Right ventricle myocardium superior (tissue), 1 donor: ENCODE measurements around the gene TRAPPC2L. TPM values are rescaled to one million over a fixed set of nuclear protein-coding genes. Genes with fewer than 3 reads are reported as not detected.
"Not testable (repeated sequence)": the region's sequence is repeated elsewhere in the genome, so short reads cannot be mapped to it uniquely, and the experiment has no call there.

Experiments
- ATAC-seq: fragments of 200-7000 bp; cut with Tn5 transposase; one replicate; pipeline ENCODE4 v1.9.1; 2020; ENCODE audit warnings: mild to moderate bottlenecking; ENCODE audit not compliant: poor library complexity
- DNase-seq: peaks from one replicate; pipeline ENCODE4 v3.0.0-alpha.2; 2020
- intact Hi-C: fragments of 100-400 bp; cut with DNase I; formaldehyde crosslinking; loops from one replicate; pipeline ENCODE4 v1.11.2; 2022
- total RNA-seq: library from RNA; stranded (reverse); fragmentation: NEBNext Ultra II Directional; extraction: Animal tissue kit (Norgen Biotek cat#: 25700); gene quantifications from one replicate; pipeline ENCODE4 v1.2.1, GENCODE V29; 2021
- donor health status: DM: no; HTN: yes; CAD: no; lungs with severe emphysema.

The TRAPPC2L gene
- total RNA-seq, 1 donor from 2014 or later, result 53.0 TPM

DNA sequence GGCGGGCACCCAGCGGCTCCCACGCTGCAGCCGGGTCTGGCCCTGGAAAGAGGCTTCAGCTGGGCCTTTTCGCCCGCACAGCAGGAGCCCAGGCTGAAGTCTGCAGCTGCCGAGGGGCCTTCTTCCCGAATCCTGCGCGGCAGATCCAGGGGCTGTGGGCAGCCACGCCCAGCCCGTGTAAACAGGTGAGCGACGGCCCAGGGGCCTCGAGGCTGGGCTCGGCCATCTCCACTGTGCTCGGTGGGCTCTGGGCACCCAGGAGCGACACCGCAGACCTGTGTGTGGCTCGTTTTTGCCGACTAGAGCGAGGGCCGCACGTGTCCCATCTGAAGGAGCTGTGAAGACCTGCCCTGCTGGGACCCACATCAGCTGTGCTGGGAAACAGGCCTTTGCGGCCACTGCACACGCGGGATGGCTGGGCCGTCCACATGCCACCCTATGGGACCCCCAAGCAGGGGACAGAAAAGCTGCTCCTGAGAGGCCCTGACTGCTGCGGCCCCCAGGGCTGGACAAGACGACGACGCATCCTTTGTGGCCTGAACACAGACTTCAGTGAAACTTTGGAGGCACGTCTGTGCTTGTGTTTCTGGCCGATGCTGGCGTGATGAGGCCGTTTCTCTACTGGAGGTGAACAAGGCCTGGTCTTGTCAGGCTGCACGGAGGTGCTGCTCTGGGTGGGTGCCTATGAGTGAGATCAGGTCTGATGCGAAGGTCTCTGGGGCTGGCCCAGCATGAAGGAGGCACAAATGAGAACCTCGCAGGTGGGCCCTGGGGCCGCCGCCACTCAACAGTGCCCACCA lies 40.0 kb upstream of the TRAPPC2L start:
- ATAC-seq (no peak), DNase-seq (no peak)
- intact Hi-C loops, result no loop called here

DNA sequence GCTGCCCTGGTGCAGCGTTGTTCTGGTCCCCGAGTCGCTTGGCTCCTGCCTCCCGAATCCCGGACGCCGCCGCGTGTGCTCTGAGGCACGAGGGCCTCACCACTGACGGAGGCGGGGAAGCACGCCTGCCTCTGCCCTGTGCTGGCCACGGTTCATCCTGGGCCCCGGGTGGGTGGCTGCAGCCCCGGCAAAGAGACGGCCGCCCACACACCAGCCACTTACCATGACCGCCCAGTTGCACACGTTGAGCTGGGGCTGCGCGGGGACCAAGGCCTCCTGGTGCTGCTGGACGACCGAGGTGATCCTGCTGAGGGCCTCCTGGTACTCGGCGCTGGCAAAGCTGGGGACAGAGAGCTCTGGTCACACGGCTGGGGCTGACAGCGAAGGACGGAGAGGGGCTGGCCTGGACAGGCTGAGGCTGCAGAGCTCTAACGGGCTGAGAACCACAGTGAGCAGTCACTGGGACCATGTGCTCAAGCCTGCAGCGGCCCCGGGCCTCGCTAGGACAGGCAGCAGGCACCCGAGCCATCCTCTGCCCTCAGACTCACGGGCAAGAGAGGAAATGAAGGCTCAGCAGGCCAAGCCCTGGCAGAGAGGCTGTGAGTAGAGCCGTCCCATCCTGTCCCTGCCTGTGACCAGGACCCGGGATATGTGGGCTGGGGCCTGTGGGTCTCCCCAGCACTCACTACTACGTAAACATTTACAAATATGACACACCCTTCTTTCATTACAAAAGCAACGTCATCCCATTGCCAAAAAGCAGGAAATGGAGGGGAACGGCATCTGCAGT lies 38.9 kb upstream of the TRAPPC2L start:
- intact Hi-C loops, result no loop called here
- ATAC-seq (no peak), DNase-seq (no peak)

DNA sequence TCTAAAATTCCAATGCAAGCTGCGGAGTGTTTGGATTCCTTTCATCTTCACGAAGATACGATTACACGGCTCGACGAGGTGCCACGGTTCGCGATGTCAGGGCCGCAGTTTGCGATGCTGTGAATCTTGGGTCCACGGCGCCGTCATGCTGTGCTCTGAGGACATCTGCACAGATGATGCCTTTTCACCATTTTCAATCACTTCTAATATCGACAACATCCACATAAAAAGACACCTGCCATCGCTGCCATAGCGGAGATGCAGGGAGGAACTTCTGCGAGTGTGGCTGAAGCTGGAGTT lies 38.4 kb upstream of the TRAPPC2L start:
- ATAC-seq, result no peak
- no peak for DNase-seq
- intact Hi-C loops, result no loop called here

DNA sequence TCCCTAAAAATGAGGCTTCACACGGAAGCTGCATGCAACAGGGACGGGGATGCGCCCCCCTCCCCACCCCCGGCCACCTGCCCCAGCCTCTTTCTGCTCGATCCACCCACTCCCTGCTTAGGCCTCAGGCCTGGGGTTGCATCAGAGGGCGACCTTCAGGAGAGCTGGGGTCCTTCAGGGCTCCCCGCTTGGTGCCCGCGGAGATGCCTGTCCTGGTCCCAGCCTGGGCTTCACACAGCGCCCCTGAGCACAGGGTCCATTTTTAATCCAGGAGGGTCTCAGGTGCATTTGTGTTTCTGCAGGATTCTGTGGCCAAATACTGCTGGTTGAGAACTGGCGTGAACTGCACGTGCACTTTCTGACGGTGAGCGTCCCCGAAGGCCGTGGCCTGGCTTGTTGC lies 37.8 kb upstream of the TRAPPC2L start:
- ATAC-seq, result no peak
- intact Hi-C loops, result no loop called here
- no peak for DNase-seq

DNA sequence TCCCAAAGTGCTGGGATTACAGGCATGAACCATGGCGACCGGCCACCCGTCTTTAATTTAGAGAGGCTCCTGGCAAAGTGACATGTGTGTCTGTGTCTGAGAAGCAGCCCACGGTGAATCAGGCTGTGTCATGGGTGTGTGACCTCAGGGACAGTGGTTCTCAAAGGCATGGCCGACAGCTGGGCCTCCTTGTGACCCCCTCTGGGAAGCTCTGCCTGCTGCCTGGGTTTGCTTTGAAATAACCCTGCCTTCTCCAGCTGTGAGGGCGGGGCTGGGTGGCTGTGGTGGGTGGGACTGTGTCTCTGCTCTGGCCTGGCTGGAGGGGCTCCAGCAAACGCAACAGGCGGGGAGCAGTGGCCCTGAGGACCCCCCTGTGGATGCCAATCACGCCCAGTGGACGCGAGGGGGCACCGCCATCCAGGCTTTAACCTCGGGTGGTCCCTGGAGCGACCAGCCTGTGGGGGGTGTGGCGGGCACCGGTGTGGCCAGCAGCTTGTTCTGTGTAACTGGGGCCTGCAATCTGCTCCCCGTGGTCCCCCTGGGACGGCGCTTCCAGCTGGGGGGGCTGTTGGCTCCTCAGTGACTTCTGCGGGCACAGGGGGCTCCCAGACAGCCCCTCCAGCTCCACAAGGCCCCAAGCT lies 36.4 kb upstream of the TRAPPC2L start:
- intact Hi-C loops, result no loop called here
- DNase-seq, result no peak
- ATAC-seq, result no peak

GRCh38 chr16:88821168-88821850 lies 35.6 kb upstream of the TRAPPC2L start:
- DNase-seq (no peak), ATAC-seq (no peak)
- intact Hi-C loops, result no loop called here

- intact Hi-C loops, result no loop called here
- no peak for ATAC-seq
Measured at GRCh38 chr16:88822281-88823040, 34.5 kb upstream of the TRAPPC2L start.

GRCh38 chr16:88823646-88824045 lies 33.3 kb upstream of the TRAPPC2L start:
- ATAC-seq, DNase-seq, intact Hi-C loops: not testable (repeated sequence)

More at GRCh38 chr16:88822281-88823040, 34.5 kb upstream of the TRAPPC2L start:
- no peak for DNase-seq

DNA sequence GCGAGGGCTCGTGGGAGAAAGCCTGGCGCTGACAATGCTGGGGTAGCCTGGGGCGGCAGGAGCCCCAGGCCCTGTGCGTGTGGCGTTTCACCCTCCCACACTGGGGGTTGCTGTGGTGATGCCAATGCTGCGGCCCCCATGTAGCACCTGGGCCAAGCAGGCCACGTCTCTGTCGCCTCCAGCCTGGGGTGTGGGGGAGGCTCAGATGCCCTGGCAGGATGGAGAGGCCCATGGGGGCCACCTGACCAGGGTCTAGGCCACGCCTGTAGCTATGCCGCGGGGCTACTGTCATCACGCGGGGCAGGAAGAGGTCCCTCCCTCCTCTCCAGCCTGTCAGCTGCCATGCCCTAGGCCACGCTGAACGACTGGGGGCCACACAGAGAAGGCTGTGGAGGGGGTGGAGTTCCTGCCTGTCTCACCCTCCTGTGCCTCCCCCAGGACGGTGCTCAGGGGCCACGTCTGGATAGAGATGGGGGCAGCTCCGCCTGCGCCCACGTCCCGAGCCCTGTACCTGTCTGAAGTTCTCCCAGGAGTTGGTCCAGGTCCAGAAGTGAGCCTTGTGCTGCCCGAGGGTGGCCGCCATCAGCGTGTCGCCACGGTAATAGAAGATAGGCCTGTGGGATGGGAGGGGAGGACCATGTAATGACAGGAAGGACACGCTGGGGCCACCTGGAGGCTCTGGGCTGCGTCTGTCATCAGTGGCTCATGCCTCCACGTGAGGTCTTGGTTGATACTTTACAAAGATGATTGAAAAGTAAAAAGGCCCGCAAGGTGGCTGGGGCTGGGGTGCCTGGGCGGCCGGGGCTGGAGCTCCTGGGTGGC lies 32.5 kb upstream of the TRAPPC2L start:
- ATAC-seq (no peak), DNase-seq (no peak)
- intact Hi-C loops, result no loop called here

- no peak for ATAC-seq
- intact Hi-C loops, result no loop called here
- DNase-seq, result no peak
Measured at GRCh38 chr16:88825146-88825545, 31.8 kb upstream of the TRAPPC2L start.

GRCh38 chr16:88826070-88826840 lies 30.7 kb upstream of the TRAPPC2L start:
- intact Hi-C loops, result no loop called here
- no peak for DNase-seq
- no peak for ATAC-seq

DNA sequence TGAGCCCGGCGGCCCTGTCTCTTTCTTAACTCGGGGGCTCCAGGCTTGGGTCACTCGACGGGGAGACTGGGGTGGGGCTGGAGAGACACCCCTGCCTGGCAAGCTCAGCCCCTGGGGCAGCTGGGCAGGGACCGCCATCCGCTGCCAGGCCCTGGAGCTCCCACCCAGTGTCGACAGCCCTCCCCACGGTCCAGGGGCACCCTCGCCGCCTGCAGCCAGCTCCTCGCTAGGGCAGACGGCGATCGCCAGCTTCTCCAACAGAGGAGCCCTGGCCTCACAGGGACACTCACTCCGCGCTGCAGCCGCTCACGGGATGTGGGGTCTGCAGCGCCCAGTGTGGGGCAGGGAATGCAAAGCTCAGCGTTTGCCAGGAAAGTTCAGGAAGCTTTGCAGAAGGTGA lies 29.2 kb upstream of the TRAPPC2L start:
- intact Hi-C loops, result no loop called here

GRCh38 chr16:88828711-88829110 lies 28.2 kb upstream of the TRAPPC2L start:
- intact Hi-C loops, result no loop called here
- DNase-seq, result no peak
- no peak for ATAC-seq

More for the DNA sequence above, 29.2 kb upstream of the TRAPPC2L start:
- no peak for DNase-seq
- ATAC-seq, result no peak

DNA sequence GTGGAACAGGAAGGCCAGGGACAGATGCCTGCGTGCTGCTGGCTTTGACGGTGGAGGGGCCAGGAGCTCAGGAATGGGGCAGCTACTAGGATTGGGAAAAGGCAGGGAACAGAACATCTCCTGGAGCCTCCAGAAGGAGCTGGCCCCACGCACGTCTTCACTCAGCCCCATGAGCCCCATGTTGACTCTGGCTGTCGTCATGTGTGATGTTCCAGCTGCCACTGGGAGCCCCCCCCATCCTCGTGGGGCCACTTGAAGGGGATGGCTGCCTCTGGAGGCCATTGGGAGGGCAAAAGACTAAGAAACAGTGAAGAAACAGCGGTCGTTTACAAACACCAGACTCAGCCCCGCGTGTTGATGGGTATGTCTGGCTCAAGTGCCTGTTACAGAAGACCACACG lies 26.7 kb upstream of the TRAPPC2L start:
- ATAC-seq (peak; percentile 66), DNase-seq (peak; percentile 69)
- intact Hi-C loops, result no loop called here

- DNase-seq (no peak), ATAC-seq (no peak)
- intact Hi-C loops, result no loop called here
Measured at GRCh38 chr16:88830783-88831182, 26.1 kb upstream of the TRAPPC2L start.

GRCh38 chr16:88831838-88832237 lies 25.1 kb upstream of the TRAPPC2L start:
- ATAC-seq, result no peak
- intact Hi-C loops, result no loop called here
- DNase-seq, result no peak

- ATAC-seq, result no peak
- DNase-seq, result no peak
- intact Hi-C loops, result no loop called here
Measured at GRCh38 chr16:88833086-88833485, 23.8 kb upstream of the TRAPPC2L start.
